ENCODE results near the gene ASPSCR1.
A peak's percentile ranks its signal among the peaks of the same experiment; 100 is the strongest.
"Not testable (repeated sequence)": the region's sequence is repeated elsewhere in the genome, so short reads cannot be mapped to it uniquely, and the experiment has no call there.

Gene ASPSCR1

DNA sequence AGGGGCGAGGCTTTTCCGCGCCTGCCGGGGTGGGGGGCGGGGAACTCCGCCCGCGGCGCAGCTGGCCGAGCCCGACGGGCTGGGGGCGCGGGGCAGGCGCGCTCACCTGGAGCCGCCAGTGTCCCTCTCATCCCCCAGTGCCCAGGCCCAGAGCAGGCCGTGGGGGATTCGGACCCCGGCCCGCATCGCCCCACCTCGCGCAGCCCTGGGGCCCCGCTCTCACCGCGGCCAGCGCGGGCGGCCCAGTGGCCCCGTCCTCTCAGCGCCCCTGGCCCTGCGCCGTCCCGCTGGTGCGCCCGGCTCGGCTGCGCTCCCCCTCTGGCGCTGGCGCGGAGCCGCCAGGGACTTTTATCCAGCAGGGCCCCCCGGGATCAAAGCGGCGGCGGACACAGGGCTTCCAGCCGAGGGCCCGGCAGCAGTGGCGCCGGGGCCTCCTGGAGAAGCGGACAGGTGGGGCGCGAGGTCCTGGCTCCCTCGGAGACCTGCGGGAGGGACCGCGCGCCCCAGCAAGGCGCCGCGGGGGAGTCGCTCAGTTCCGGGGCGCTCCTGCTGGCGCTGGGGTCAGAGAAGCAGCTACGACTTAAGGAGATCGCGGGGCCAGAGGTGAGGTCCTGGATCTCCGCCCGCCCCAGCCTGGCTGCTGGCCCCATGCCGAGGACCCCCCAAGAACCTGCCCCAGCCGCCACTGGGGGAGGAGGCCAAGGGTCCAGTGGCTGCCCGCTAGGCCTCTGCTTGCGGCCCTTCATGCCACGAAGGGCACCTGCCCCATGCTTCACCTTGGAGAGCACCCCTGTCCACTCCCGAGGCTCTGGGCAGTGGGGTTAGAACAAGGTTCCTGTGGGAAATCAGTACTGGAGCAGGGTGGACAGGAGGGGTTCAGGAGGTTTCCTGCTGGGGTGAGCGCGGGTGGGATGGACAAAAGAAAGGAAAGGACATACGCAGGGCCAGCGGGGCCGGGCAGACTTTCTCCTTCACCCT is 15.6 kb upstream of the ASPSCR1 start:
- no peak for DNase-seq

GRCh38 chr17:81962499-81963441 is 14.7 kb upstream of the ASPSCR1 start:
- no peak for DNase-seq

DNA sequence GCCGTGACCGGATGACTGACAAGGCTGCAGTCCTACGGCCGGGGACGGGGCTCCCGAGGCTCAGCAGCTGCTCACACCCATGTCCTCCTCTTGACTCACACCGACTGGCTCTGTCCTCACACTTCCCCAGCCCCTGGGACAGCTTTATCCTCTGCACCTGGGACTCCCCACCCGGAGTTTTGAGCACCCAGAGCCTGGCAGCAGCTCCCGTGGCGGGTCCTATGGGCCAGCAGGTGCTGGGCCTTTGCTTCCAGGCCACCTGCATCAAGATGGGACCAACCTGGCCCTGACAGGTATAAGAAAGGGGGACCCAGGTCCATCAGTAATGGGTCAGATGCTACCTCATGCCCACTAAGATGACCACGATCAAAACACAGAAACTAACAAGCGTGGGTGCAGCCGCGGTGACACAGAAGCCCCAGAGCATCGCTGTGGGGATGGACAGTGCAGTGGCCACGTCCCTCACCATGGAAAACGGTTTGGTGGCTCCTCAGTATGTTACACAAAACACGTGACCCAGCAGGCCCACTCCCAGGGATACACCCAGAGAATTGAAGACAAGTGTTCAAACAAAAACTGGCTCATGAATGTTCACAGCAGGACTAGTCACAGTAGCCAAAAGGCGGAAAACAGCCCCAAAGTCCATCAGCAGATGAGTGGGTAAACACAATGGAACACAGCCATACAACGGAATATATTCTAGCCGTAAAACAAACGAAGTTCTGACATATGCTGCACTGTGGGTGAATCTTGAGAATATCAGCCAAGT is 13.2 kb upstream of the ASPSCR1 start:
- DNase-seq, result no peak

DNA sequence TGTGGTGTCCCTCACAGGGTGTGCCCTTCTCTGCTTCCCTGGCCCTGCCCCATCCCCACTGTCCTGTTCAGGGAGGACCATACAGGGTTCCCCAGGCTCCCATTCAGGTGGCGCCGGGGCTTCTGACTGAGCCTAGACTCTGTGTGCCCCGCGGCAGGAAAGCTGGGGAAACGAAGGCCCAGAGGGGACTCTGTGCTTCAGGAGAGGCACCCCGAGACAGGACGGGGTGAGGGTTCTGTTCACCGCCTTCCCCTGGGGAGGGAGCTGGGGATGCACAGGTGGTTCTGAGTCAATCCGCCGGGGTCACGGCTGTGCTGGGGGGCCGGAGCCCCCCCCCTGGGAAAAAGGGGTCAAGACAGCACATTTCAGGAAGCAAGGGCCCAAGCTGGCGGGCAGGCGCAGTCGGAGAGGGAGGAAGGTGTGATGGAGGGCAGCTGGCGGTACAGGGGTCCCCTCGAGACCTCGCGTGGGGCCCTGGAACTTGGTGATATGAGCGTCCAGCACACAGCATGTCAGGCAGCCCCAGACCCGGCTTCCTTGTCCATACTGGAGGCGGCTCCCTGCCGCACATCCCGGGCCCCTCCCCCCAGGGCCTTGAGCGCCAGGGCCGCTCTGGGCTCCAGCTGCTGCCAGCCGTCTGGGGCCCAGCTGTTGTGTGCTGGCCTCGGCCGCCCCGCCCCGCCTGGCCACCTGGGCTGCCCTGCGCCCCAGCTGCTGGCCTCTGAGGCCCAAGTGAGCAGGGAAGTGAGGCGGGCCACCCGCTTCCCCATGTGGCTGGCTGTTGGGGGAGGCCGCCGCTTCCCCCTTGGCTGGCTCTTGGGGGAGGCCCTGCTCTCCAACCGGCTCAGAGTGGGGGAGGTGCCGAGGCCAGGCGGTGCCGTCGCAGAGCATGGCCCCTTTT is 10.8 kb upstream of the ASPSCR1 start:
- DNase-seq, result no peak

GRCh38 chr17:81967244-81967532 is 10.2 kb upstream of the ASPSCR1 start:
- no peak for DNase-seq

- peak; percentile 80 for DNase-seq
Observed at GRCh38 chr17:81967533-81968395, 9.7 kb upstream of the ASPSCR1 start.

DNA sequence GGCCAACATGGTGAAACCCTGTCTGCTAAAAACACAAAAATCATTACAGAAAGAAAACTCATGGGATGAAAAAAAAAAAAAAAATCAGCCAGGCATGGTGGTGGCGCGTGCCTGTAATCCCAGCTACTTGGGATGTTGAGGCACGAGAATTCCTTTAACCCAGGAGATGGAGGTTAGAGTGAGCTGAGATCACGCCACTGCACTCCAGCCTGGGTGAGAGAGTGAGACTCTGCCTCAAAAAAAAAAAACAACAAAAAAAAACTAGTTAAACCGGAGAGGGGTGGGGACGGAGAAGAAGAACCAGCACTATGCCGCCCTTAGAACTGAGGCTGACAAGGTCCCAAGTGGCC is 9.1 kb upstream of the ASPSCR1 start:
- DNase-seq, result no peak

- DNase-seq, result no peak
Observed at GRCh38 chr17:81968850-81969812, 8.3 kb upstream of the ASPSCR1 start.

- no peak for DNase-seq
Observed at GRCh38 chr17:81973432-81973831, 4.0 kb upstream of the ASPSCR1 start.

DNA sequence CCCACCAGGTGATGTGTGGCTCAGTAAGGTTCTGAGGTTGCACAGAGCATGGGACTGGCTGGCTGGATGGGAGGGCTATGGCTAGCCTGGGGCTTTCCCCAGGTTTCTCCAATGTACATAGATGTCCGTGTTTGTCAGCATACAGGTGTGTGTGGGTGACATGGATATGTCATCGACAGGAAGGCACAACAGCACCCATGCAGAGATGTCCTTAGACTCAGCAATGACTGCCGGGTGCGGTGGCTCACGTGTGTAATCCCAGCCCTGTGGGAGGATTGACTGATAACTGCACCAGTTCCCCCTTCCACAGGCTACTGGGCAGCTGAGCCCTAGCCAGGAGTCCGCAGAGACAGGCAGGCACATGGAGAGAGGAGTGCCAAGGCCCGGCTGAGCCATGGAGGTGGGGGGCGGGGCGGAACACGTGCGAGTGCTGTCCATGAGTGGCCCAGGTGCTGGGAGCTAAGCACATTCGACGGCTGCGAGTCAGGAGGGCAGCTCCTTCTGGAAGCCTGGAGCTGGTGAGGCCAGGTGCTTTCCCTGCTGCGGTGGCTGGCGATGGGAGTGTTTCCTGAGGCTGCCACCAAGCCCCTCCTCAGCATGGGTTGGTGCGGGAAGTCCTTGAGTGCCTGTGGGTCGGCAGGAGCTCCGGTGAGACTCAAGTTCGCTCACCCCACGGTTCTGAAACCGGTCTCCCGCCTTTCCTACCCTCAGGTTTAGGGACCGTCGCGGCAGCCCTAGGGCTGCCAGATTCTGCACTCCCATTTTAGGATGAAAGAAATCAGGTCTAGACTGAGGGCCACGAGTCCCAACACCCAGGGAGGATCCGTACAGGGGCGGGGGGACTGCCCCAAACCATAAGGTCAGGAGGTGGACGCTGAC is 858 bp upstream of the ASPSCR1 start:
- no peak for DNase-seq

DNA sequence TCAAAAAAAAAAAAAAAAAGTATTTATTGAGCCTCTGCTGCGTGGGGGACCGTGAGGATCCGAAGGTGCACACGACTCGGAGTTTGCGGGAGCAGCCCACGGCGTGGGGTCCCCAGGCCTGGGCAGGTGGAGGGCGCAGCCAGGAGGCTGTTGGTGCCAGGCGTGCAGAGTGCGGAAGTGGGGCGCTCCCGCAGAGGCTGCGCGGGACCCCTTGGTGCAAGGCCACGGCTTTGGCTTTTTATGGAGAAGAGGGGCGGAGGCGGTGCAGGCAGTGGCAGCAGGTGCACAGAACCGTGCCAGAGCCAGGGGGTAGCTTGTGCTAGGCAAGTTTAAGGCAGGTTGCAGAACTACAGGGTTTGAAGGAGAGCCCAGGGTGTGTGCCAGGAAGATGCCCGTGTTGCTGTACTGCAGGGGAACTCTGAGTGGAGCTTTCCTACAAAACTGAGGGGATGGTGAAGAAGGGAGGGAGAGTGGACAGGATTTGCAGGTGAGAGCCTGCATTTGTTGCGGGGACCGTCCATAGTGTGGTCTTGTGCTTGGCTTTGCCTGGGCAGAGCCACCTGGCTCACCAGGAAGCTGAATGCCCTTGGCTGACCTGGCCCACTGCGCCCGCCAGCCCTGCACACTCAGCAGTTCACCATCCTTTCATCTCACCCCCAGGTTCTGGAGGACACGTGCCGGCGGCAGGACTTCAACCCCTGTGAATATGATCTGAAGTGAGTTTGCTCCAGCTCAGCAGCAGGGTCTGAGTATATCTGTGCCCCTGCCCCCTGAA is 1.3 kb downstream of the ASPSCR1 start:
- DNase-seq, result no peak

- DNase-seq, result no peak
Observed at GRCh38 chr17:81980122-81980521, 2.7 kb downstream of the ASPSCR1 start.

DNA sequence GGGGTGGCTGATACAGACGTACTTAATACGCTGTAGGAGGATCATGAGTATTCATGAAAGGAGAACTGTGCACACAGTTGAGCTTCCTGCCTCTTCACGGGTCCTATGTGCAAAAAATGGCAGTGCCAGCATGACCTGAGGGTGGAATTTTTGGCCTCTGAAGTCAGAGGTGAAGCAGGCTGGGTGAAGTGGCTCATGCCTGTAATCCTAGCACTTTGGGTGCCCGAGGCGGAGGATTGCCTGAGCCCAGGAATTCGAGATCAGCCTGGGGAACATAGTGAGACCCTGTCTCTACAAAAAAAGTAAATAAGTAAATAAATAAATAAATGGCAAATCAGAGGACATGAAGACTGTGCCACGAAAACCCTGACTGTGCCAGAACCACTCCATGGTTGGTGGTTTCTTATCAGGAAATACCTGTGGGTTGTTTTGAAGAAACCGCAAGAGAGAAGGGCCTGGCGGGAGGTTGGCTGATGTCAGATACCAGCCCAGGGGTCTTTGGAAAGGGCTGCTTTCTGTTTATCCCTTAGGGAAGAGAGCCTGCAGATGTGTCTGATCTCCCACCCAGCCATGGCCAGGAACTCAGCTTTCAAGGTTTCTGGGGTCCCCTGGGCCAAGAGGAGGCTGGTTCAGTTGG is 3.4 kb downstream of the ASPSCR1 start:
- DNase-seq, result no peak

- DNase-seq, result not testable (repeated sequence)
Observed at GRCh38 chr17:81981511-81981910, 4.1 kb downstream of the ASPSCR1 start.

DNA sequence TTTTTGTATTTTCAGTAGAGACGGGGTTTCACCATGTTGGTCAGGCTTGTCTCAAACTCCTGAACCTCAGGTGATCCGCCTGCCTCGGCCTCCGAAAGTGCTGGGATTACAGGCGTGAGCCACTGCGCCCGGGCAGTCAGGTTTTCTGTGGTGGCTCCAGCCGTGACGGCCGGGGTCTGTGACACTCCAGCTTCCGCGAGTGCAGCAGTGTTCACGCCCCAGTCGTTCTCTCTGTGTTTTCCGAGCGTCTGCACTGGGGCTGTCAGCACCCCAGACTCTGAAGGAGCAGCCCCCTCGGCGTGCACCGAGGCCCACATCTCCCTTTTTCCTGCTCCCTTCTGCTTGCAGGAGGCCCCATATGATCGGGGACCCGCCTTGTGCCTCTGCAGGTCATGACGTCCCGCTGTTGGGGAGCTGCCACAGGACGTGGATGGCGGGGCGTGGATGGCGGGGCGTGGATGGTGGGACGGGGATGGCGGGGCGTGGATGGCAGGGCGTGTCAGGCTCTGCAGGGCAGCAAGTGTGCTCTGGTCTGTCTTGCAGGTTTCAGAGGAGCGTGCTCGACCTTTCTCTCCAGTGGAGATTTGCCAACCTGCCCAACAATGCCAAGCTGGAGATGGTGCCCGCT is 5.7 kb downstream of the ASPSCR1 start:
- DNase-seq, result no peak

DNA sequence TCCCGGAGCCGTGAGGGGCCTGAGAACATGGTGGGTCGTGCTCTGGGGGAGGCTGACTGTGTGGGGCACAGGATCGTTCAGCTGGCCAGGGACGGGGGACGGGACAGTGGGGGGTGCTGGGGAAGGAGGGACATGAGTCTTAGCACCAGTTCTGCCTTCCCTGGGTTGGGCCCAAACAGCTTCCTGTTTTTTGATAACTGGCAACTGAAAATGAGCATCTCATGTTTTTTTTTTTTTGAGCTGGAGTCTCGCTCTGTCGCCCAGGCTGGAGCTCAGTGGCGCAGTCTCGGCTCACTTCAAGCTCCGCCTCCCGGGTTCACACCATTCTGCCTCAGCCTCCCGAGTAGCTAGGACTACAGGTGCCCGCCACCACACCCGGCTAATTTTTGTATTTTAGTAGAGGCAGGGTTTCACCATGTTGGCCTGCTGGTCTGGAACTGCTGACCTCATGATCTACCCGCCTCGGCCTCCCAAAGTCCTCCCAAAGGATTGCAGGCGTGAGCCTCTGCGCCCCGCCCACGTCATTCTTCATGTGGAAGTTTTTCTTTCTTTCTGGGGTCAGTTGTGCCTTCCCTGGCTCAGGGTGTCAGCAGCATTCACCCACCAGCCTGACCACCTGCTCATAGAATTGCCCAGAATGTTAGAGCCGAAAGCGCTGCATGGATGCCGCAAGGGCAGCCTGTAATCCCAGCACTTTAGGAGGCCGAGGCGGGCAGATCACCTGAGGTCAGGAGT is 6.4 kb downstream of the ASPSCR1 start:
- no peak for DNase-seq
